SK-N-SH (cell line): Measurements from ENCODE around the gene SPAST. TPM values are rescaled to one million over a fixed set of nuclear protein-coding genes. Genes with fewer than 3 reads are reported as not detected.

Experiments used
- CTCF ChIA-PET: fragments of 300-600, 350-600 bp; formaldehyde crosslinking; extraction: SDS; loops from one replicate; lab custom pipeline; 2021; lab: Yijun Ruan, JAX
- POLR2A ChIA-PET: fragments of 350-600 bp; sonication (Branson Sonifier 250); formaldehyde crosslinking; extraction: SDS; loops from one replicate; lab custom pipeline; 2020; ENCODE audit warnings: antibody characterized with exemption, inconsistent platforms; lab: Yijun Ruan, JAX
- DNase-seq: peaks from one replicate; pipeline ENCODE4 v3.0.0; 2012
- H2AFZ ChIP-seq: fragments of 200-600 bp; sonication (generic); 2 replicates; pipeline ENCODE4 v1.8.1; 2016; ENCODE audit warnings: antibody characterized with exemption, mild to moderate bottlenecking, low read depth
- H3F3A ChIP-seq: fragments of 200-600 bp; sonication (generic); replicated peaks from 2 replicates; pipeline ENCODE3; 2016; ENCODE audit warnings: antibody characterized with exemption, mild to moderate bottlenecking; ENCODE audit not compliant: insufficient read depth
- H3K27ac ChIP-seq, 2 experiments: fragments of 200-500 bp in 1 of 2; fragments of 200-600 bp in 1 of 2; sonication (Bioruptor generic) in 1 of 2; sonication (generic), shearing (Covaris generic) in 1 of 2; 2 replicates each; pipeline versions ENCODE4 v1.5.1 to v1.6.1; 2014 to 2016; ENCODE audit warnings: low read depth in 2 of 2, inconsistent platforms in 1 of 2, low read length in 1 of 2, mild to moderate bottlenecking in 1 of 2, mixed read lengths in 1 of 2
- H3K27me3 ChIP-seq: fragments of 200-600 bp; sonication (generic), shearing (Covaris generic); 2 replicates; pipeline ENCODE4 v1.6.1; 2016; ENCODE audit warnings: mixed run types; ENCODE audit not compliant: insufficient read depth
- H3K36me3 ChIP-seq, 2 experiments: fragments of 200-500 bp in 1 of 2; fragments of 200-600 bp in 1 of 2; sonication (Bioruptor generic) in 1 of 2; sonication (generic) in 1 of 2; replicated peaks in 1 of 2; 2 replicates each; pipeline versions ENCODE3 to v1.5.1; 2014 to 2016; ENCODE audit warnings: low read length in 1 of 2, mild to moderate bottlenecking in 1 of 2; ENCODE audit not compliant: insufficient read depth in 2 of 2, control insufficient read depth in 1 of 2
- H3K4me1 ChIP-seq, 2 experiments: fragments of 200-500 bp in 1 of 2; fragments of 200-600 bp in 1 of 2; sonication (Bioruptor generic) in 1 of 2; sonication (generic), shearing (Covaris generic) in 1 of 2; 2 replicates each; pipeline versions ENCODE4 v1.5.1 to v1.6.1; 2014 to 2016; ENCODE audit warnings: low read depth in 1 of 2, low read length in 1 of 2, mixed run types in 1 of 2; ENCODE audit not compliant: insufficient read depth in 2 of 2, control insufficient read depth in 1 of 2
- H3K4me2 ChIP-seq: fragments of 200-600 bp; sonication (generic), shearing (Covaris generic); 2 replicates; pipeline ENCODE4 v1.6.1; 2017; ENCODE audit warnings: mixed run types
- H3K4me3 ChIP-seq, 2 experiments: fragments of 200-500 bp in 1 of 2; fragments of 200-600 bp in 1 of 2; sonication (Bioruptor generic) in 1 of 2; sonication (generic), shearing (Covaris generic) in 1 of 2; 2 replicates each; pipeline versions ENCODE4 v1.5.1 to v1.8.1; 2014 to 2016; ENCODE audit warnings: low read depth in 2 of 2, inconsistent platforms in 1 of 2, low read length in 1 of 2, mild to moderate bottlenecking in 1 of 2, mixed read lengths in 1 of 2, moderate library complexity in 1 of 2
- H3K79me2 ChIP-seq: fragments of 200-600 bp; sonication (generic); 2 replicates; pipeline ENCODE4 v1.8.1; 2017; ENCODE audit warnings: mild to moderate bottlenecking; ENCODE audit not compliant: insufficient read depth
- H3K9ac ChIP-seq: fragments of 200-600 bp; sonication (generic); 2 replicates; pipeline ENCODE4 v1.6.1; 2017; ENCODE audit warnings: mixed run types
- H3K9me2 ChIP-seq: fragments of 200-600 bp; sonication (generic); 2 replicates; pipeline ENCODE4 v1.6.1; 2017; ENCODE audit warnings: mixed run types
- H3K9me3 ChIP-seq: fragments of 200-600 bp; sonication (generic); 2 replicates; pipeline ENCODE4 v1.6.1; 2017; ENCODE audit warnings: mixed run types, mild to moderate bottlenecking, moderate library complexity
- H4K20me1 ChIP-seq: fragments of 200-600 bp; sonication (generic); 2 replicates; pipeline ENCODE4 v1.6.1; 2017; ENCODE audit warnings: mild to moderate bottlenecking, mixed run types; ENCODE audit not compliant: insufficient read depth
- CHD2 ChIP-seq: fragments of 150-350 bp; IDR thresholded peaks from 2 replicates; pipeline ENCODE4 v1.6.1; 2018; ENCODE audit warnings: low read length; ENCODE audit not compliant: partially characterized antibody
- FOXJ3 ChIP-seq: sonication (generic); formaldehyde crosslinking; IDR thresholded peaks from 2 replicates; pipeline ENCODE4 v1.5.1; 2020; ENCODE audit warnings: mild to moderate bottlenecking, missing genetic modification reagents
- GABPA ChIP-seq: IDR thresholded peaks from 2 replicates; pipeline ENCODE4 v1.4.0; 2012; ENCODE audit warnings: low read depth, mild to moderate bottlenecking
- NFIC ChIP-seq: IDR thresholded peaks from 2 replicates; pipeline ENCODE4 v1.4.0; 2012; ENCODE audit warnings: borderline replicate concordance
- RCOR1 ChIP-seq: fragments of 150-350 bp; IDR thresholded peaks from 2 replicates; pipeline ENCODE4 v1.6.1; 2017; ENCODE audit warnings: antibody characterized with exemption, low read length
- TCF12 ChIP-seq: IDR thresholded peaks from 2 replicates; pipeline ENCODE4 v1.4.0; 2012
- WGBS: methylation state at CpG from one replicate; pipeline ENCODE4 v1.1.6; 2017; ENCODE audit warnings: low lambda C conversion rate; 5-methylcytosine and 5-hydroxymethylcytosine counted together
- polyA plus RNA-seq, 3 experiments: library from polyadenylated mRNA; depleted of rRNA; stranded (reverse); fragments of >200 nt; gene quantifications; 2 replicates each; pipeline ENCODE4 v1.2.3, GENCODE V29; 2012
- TF ChIP-seq, protein P1 (sequence below): IDR thresholded peaks from 2 replicates; pipeline ENCODE4 v1.6.1; 2012; ENCODE audit warnings: mild to moderate bottlenecking, low read depth, low read length, moderate library complexity
- TF ChIP-seq, protein P2 (sequence below): IDR thresholded peaks from 2 replicates; pipeline ENCODE4; 2012
- TF ChIP-seq, protein P3 (sequence below): fragments of 150-350 bp; IDR thresholded peaks from 2 replicates; pipeline ENCODE4 v1.6.1; 2017; ENCODE audit warnings: antibody characterized with exemption, low read length, low read depth, borderline replicate concordance
- TF ChIP-seq, protein P4 (sequence below): IDR thresholded peaks from 2 replicates; pipeline ENCODE4 v1.4.0; 2012; ENCODE audit warnings: low read depth, borderline replicate concordance
- TF ChIP-seq, protein P5 (sequence below): fragments of 150-350 bp; IDR thresholded peaks from 2 replicates; pipeline ENCODE4 v1.6.1; 2016; ENCODE audit warnings: mild to moderate bottlenecking, low read depth, low read length

SPAST gene
- polyA plus RNA-seq, 1 of the 3 experiments (the other 2 are of a cell fraction): 6.1 TPM

DNA sequence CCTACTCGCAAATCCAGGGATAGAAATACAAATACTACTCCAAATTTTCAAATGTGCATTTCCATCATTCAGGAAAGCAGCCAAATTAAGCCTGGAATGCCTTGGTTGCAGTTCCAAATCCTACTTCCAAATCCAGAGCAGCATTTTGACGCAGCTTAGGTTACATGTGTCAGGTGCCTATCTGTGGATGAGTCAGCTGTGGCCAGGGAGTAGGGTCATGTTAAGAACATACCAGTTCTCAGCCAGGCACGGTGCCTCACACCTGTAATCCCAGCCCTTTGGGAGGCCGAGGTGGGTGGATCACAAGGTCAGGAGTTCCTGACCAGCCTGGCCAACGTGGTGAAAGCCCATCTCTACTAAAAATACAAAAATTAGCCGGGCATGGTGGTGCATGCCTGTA, 119.3 kb downstream of the SPAST start:
- H3K4me1 ChIP-seq: no peaks in the 10 kb centered on the region
- no peak overlapping the region for H3K4me2 ChIP-seq
- CTCF ChIA-PET: interaction anchor here (1.6 kb wide), 1 partner anchor 8 kb away, joined by 5 read pairs; no protein-coding TSS in a partner anchor
- no peak for DNase-seq
- H4K20me1 ChIP-seq: no peaks in the 10 kb centered on the region
- H3K4me3 ChIP-seq: no peak overlapping the region
- POLR2A ChIA-PET: no interaction called here
- no peak overlapping the region for H2AFZ ChIP-seq
- H3K9me3 ChIP-seq: no peaks in the 10 kb centered on the region
- H3F3A ChIP-seq: peaks cover 5% of the 10 kb centered on the region
- WGBS: 94% methylated on average over 6 of the region's 6 CpGs
- TF ChIP-seq, protein P1, sequence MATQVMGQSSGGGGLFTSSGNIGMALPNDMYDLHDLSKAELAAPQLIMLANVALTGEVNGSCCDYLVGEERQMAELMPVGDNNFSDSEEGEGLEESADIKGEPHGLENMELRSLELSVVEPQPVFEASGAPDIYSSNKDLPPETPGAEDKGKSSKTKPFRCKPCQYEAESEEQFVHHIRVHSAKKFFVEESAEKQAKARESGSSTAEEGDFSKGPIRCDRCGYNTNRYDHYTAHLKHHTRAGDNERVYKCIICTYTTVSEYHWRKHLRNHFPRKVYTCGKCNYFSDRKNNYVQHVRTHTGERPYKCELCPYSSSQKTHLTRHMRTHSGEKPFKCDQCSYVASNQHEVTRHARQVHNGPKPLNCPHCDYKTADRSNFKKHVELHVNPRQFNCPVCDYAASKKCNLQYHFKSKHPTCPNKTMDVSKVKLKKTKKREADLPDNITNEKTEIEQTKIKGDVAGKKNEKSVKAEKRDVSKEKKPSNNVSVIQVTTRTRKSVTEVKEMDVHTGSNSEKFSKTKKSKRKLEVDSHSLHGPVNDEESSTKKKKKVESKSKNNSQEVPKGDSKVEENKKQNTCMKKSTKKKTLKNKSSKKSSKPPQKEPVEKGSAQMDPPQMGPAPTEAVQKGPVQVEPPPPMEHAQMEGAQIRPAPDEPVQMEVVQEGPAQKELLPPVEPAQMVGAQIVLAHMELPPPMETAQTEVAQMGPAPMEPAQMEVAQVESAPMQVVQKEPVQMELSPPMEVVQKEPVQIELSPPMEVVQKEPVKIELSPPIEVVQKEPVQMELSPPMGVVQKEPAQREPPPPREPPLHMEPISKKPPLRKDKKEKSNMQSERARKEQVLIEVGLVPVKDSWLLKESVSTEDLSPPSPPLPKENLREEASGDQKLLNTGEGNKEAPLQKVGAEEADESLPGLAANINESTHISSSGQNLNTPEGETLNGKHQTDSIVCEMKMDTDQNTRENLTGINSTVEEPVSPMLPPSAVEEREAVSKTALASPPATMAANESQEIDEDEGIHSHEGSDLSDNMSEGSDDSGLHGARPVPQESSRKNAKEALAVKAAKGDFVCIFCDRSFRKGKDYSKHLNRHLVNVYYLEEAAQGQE: no peak
- TF ChIP-seq CHD2 (no peak), NFIC (no peak)
- TF ChIP-seq, protein P2, sequence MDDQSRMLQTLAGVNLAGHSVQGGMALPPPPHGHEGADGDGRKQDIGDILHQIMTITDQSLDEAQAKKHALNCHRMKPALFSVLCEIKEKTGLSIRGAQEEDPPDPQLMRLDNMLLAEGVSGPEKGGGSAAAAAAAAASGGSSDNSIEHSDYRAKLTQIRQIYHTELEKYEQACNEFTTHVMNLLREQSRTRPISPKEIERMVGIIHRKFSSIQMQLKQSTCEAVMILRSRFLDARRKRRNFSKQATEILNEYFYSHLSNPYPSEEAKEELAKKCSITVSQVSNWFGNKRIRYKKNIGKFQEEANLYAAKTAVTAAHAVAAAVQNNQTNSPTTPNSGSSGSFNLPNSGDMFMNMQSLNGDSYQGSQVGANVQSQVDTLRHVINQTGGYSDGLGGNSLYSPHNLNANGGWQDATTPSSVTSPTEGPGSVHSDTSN: no peak
- TF ChIP-seq, protein P3, sequence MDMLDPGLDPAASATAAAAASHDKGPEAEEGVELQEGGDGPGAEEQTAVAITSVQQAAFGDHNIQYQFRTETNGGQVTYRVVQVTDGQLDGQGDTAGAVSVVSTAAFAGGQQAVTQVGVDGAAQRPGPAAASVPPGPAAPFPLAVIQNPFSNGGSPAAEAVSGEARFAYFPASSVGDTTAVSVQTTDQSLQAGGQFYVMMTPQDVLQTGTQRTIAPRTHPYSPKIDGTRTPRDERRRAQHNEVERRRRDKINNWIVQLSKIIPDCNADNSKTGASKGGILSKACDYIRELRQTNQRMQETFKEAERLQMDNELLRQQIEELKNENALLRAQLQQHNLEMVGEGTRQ: no peak
- TF ChIP-seq, protein P4, sequence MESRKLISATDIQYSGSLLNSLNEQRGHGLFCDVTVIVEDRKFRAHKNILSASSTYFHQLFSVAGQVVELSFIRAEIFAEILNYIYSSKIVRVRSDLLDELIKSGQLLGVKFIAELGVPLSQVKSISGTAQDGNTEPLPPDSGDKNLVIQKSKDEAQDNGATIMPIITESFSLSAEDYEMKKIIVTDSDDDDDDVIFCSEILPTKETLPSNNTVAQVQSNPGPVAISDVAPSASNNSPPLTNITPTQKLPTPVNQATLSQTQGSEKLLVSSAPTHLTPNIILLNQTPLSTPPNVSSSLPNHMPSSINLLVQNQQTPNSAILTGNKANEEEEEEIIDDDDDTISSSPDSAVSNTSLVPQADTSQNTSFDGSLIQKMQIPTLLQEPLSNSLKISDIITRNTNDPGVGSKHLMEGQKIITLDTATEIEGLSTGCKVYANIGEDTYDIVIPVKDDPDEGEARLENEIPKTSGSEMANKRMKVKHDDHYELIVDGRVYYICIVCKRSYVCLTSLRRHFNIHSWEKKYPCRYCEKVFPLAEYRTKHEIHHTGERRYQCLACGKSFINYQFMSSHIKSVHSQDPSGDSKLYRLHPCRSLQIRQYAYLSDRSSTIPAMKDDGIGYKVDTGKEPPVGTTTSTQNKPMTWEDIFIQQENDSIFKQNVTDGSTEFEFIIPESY: no peak
- peaks cover 33 to 40% of the 10 kb centered on the region in 2 experiments for H3K36me3 ChIP-seq
- H3K27me3 ChIP-seq: no peaks in the 10 kb centered on the region
- no peaks in the 10 kb centered on the region for H3K9me2 ChIP-seq
- no peak overlapping the region for H3K27ac ChIP-seq
- H3K9ac ChIP-seq: no peak overlapping the region
- peaks cover 11% of the 10 kb centered on the region; the same call in 1 of the 2 replicates for H3K79me2 ChIP-seq

DNA sequence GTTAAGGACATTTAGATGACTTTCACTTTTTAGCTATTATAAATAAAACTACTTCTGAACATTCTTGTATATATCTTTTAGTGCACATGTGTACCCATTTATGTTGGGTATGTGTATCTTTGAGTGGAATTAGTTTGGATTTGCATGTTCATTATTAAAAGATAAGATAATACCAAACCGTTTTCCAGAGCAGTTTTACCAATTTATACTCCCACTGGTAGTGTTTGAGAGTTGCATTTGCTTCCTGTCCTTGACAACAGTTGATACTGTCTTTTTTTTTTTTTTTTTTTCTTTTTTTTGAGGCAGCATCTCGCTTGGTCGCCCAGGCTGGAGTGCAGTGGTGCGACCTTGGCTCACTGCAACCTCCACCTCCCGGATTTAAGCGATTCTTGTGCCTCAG, 125.7 kb downstream of the SPAST start:
- Histone ChIP-seq H4K20me1 (no peaks in the 10 kb centered on the region), H3K4me3 (no peak overlapping the region), H3F3A (no peaks in the 10 kb centered on the region), H3K4me1 (no peaks in the 10 kb centered on the region), H3K27ac (no peak overlapping the region), H3K79me2 (peaks cover 3% of the 10 kb centered on the region), H3K9me2 (no peaks in the 10 kb centered on the region), H3K9ac (no peak overlapping the region), H3K4me2 (no peak overlapping the region), H3K36me3 (peaks cover 40 to 47% of the 10 kb centered on the region in 2 experiments), H3K27me3 (no peaks in the 10 kb centered on the region), H2AFZ (no peak overlapping the region), H3K9me3 (no peaks in the 10 kb centered on the region)
- TF ChIP-seq FOXJ3 (CRISPR knock-in tag): no peak
- TF ChIP-seq, protein P2: no peak
- TF ChIP-seq, protein P5, sequence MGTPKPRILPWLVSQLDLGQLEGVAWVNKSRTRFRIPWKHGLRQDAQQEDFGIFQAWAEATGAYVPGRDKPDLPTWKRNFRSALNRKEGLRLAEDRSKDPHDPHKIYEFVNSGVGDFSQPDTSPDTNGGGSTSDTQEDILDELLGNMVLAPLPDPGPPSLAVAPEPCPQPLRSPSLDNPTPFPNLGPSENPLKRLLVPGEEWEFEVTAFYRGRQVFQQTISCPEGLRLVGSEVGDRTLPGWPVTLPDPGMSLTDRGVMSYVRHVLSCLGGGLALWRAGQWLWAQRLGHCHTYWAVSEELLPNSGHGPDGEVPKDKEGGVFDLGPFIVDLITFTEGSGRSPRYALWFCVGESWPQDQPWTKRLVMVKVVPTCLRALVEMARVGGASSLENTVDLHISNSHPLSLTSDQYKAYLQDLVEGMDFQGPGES: no peak
- no peak for TF ChIP-seq GABPA
- no peak for TF ChIP-seq CHD2
- no peak for TF ChIP-seq TCF12
- TF ChIP-seq RCOR1: no peak
- ChIA-PET CTCF (no interaction called here), POLR2A (no interaction called here)
- WGBS: 90% methylated on average over 6 of the region's 6 CpGs
- DNase-seq: no peak
